GM21515 (cell line): ENCODE results near the gene FAH.

Experiments
- ATAC-seq: cut with Tn5 transposase; IDR thresholded peaks from one replicate; pipeline ENCODE4 v1.9.1; 2021; ENCODE audit not compliant: unreplicated experiment

Gene FAH

GRCh38 chr15:80194186-80194585 is 41.4 kb downstream of the FAH start:
- no peak for ATAC-seq

GRCh38 chr15:80194914-80195313 is 42.1 kb downstream of the FAH start:
- no peak for ATAC-seq

GRCh38 chr15:80199366-80199765 is 46.6 kb downstream of the FAH start:
- ATAC-seq, result no peak

GRCh38 chr15:80199869-80200268 is 47.1 kb downstream of the FAH start:
- no peak for ATAC-seq

- ATAC-seq, result no peak
Measured at GRCh38 chr15:80201256-80202015, 48.6 kb downstream of the FAH start.

- no peak for ATAC-seq
Measured at GRCh38 chr15:80202016-80202315, 49.2 kb downstream of the FAH start.

- ATAC-seq, result no peak
Measured at GRCh38 chr15:80202641-80203360, 50.0 kb downstream of the FAH start.

- ATAC-seq, result no peak
Measured at GRCh38 chr15:80203361-80203885, 50.6 kb downstream of the FAH start.

GRCh38 chr15:80204231-80204630 is 51.4 kb downstream of the FAH start:
- ATAC-seq, result no peak

- no peak for ATAC-seq
Measured at GRCh38 chr15:80207887-80208286, 55.1 kb downstream of the FAH start.

- ATAC-seq, result no peak
Measured at GRCh38 chr15:80208758-80209734, 56.2 kb downstream of the FAH start.

GRCh38 chr15:80210611-80211573 is 58.1 kb downstream of the FAH start:
- ATAC-seq, result peak; percentile 59

GRCh38 chr15:80211976-80212375 is 59.2 kb downstream of the FAH start:
- ATAC-seq, result no peak

GRCh38 chr15:80214910-80215309 is 62.1 kb downstream of the FAH start:
- no peak for ATAC-seq

- no peak for ATAC-seq
Measured at GRCh38 chr15:80216141-80216540, 63.3 kb downstream of the FAH start.

- ATAC-seq, result no peak
Measured at GRCh38 chr15:80216911-80217310, 64.1 kb downstream of the FAH start.

GRCh38 chr15:80217327-80217900 is 64.6 kb downstream of the FAH start:
- ATAC-seq, result no peak

GRCh38 chr15:80219955-80220354 is 67.2 kb downstream of the FAH start:
- ATAC-seq, result no peak

- no peak for ATAC-seq
Measured at GRCh38 chr15:80228959-80229610, 76.3 kb downstream of the FAH start.
